ENCODE data around the gene KIN. TPM values are rescaled to one million over a fixed set of nuclear protein-coding genes. Genes with fewer than 3 reads are reported as not detected.

Gene KIN
- total and polyA plus RNA-seq, 8 donors: 4.1 to 51.9 (median 10.5) TPM

DNA sequence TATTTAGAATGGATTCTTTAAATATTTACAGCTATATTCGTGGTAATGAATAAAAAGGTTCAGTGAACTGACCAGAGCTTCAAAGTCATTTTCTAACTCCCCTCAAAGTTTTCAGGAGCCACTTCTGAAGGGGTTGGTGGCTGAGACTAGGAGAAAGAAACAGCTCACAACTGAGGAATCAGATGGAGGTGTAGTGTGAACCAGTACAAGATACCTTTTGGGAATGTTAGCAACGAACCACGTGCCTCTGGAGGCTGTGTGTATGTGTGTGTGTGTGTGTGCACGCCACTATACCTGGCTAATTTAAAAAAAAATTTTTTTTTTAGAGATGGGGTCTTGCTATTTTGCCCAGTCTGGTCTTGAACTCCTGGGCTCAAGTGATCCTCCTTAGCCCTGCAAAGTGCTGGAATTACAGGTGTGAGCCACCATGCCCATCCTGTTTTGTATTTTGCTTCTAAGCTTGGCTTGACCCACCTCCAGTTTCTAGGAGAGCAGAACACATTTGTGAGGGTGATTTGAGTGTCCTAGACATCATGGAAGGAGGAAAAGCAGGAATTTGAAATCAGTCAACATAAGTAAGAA is 21.0 kb upstream of the KIN start:
- Histone ChIP-seq H3K27ac (no peak overlapping the region), H3K36me3 (peaks cover 32 to 56% (median 53%) of the 10 kb centered on the region in 4 donors), H3K9me3 (no peaks in the 10 kb centered on the region), H3K27me3 (no peaks in the 10 kb centered on the region), H3K4me3 (no peak overlapping the region), H3K4me1 (peaks cover 0 to 3% (median 0%) of the 10 kb centered on the region in 4 donors)
- TF ChIP-seq, protein P1, sequence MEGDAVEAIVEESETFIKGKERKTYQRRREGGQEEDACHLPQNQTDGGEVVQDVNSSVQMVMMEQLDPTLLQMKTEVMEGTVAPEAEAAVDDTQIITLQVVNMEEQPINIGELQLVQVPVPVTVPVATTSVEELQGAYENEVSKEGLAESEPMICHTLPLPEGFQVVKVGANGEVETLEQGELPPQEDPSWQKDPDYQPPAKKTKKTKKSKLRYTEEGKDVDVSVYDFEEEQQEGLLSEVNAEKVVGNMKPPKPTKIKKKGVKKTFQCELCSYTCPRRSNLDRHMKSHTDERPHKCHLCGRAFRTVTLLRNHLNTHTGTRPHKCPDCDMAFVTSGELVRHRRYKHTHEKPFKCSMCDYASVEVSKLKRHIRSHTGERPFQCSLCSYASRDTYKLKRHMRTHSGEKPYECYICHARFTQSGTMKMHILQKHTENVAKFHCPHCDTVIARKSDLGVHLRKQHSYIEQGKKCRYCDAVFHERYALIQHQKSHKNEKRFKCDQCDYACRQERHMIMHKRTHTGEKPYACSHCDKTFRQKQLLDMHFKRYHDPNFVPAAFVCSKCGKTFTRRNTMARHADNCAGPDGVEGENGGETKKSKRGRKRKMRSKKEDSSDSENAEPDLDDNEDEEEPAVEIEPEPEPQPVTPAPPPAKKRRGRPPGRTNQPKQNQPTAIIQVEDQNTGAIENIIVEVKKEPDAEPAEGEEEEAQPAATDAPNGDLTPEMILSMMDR (IDR thresholded peaks at IDR 0.05): no peak
- no peak for TF ChIP-seq POLR2A (IDR thresholded peaks at IDR 0.05)
- no peak for TF ChIP-seq POLR2AphosphoS5 (IDR thresholded peaks at IDR 0.05)
- TF ChIP-seq EP300 (IDR thresholded peaks at IDR 0.05): no peak
- WGBS, 5 donors: 53 to 80% (median 77%) methylated on average over 4 of the region's 4 CpGs
- intact Hi-C loops (cut with DNase I; ENCODE audit: low total_unique reads): no loop called here
- no peak for DNase-seq

DNA sequence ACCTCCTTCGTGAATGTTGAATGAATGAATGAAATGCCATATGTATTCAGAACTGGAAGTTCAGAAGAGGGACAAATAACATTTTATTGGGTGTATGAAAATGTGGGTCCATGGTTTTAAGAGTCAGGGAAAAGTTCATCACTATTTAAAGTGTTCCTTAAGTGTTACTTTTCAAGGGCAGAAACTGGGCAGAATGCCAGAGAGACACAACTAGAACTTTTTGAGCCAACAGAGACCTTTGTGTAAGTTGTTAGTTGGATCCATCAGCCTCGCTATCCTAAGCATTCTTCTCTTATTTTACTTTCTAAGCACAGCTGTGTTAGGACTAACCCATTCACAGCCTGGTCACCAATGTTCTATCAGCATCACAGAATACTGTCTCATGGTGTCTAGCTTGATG is 16.9 kb upstream of the KIN start:
- no peaks in the 10 kb centered on the region for H3K4me1 ChIP-seq
- H3K9me3 ChIP-seq: no peaks in the 10 kb centered on the region
- TF ChIP-seq, protein P1 (IDR thresholded peaks at IDR 0.05): no peak
- no peak for TF ChIP-seq POLR2A (IDR thresholded peaks at IDR 0.05)
- TF ChIP-seq EP300 (IDR thresholded peaks at IDR 0.05): no peak
- no peak for TF ChIP-seq POLR2AphosphoS5 (IDR thresholded peaks at IDR 0.05)
- intact Hi-C loops (cut with DNase I; ENCODE audit: low total_unique reads): no loop called here
- H3K27ac ChIP-seq: no peak overlapping the region
- WGBS, 5 donors: 45 to 67% (median 58%) methylated on average over 2 of the region's 2 CpGs
- no peak for DNase-seq
- H3K4me3 ChIP-seq: no peak overlapping the region
- no peaks in the 10 kb centered on the region for H3K27me3 ChIP-seq
- peaks cover 66 to 97% (median 94%) of the 10 kb centered on the region in 4 donors for H3K36me3 ChIP-seq

DNA sequence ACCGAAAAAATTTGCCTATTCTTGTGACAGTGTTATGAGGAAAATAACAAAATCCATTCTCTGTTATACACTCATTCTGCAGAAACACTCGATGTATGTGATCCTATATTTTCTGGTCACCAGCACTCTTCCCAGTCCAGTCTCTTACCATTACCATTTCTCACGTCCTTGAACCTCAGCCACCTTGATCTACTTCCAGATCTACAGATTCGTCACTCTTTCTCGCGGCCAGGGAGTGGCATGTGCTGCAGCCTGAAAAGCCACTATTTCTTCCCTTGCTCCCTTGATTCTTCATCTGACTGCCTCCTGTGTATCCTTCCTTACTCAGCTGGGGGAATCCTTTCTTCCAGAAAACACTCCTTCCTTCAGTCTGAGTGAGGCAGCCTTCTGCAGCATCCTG is 16.4 kb upstream of the KIN start:
- H3K4me3 ChIP-seq: no peak overlapping the region
- H3K27ac ChIP-seq: no peak overlapping the region
- no peaks in the 10 kb centered on the region for H3K9me3 ChIP-seq
- intact Hi-C loops (cut with DNase I; ENCODE audit: low total_unique reads): no loop called here
- WGBS, 5 donors: 92 to 96% (median 93%) methylated on average over 6 of the region's 6 CpGs
- no peak for DNase-seq
- H3K27me3 ChIP-seq: no peaks in the 10 kb centered on the region
- no peaks in the 10 kb centered on the region for H3K4me1 ChIP-seq
- TF ChIP-seq POLR2A (IDR thresholded peaks at IDR 0.05) (no peak), POLR2AphosphoS5 (IDR thresholded peaks at IDR 0.05) (no peak), EP300 (IDR thresholded peaks at IDR 0.05) (no peak)
- TF ChIP-seq, protein P1 (IDR thresholded peaks at IDR 0.05): no peak
- H3K36me3 ChIP-seq: peaks cover 71 to 100% (median 97%) of the 10 kb centered on the region in 4 donors

DNA sequence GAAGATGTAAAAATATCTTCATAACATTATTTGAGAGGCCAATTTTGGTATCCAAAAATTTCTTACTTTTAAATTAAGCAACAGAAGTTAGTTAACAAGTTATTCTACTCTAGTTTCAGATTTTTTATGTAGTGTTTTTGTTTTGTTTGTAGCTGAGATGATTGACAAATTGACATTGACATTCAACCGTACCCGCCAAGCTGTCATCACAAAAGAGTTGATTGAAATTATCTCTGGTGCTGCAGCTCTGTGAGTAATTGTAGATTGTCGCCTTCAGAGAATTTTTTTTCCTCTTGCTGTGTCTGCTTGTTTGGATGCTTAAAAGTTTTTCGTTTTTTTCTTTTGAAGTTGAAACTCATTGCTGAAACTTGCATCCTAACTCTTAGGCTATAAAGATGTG is 14.8 kb upstream of the KIN start:
- Histone ChIP-seq H3K4me1 (peaks cover 0 to 1% (median 0%) of the 10 kb centered on the region in 4 donors), H3K27ac (no peak overlapping the region), H3K27me3 (no peaks in the 10 kb centered on the region), H3K4me3 (no peak overlapping the region), H3K9me3 (no peaks in the 10 kb centered on the region), H3K36me3 (peaks cover 79 to 100% (median 100%) of the 10 kb centered on the region in 4 donors)
- 87 to 95% (median 94%) methylated on average over 4 of the region's 4 CpGs for WGBS, 5 donors
- no peak for TF ChIP-seq POLR2A (IDR thresholded peaks at IDR 0.05)
- TF ChIP-seq, protein P1 (IDR thresholded peaks at IDR 0.05): no peak
- TF ChIP-seq EP300 (IDR thresholded peaks at IDR 0.05): no peak
- no peak for TF ChIP-seq POLR2AphosphoS5 (IDR thresholded peaks at IDR 0.05)
- DNase-seq: no peak
- intact Hi-C loops (cut with DNase I; ENCODE audit: low total_unique reads): no loop called here
